Common myeloid progenitor, CD34-positive (primary cell): ENCODE measurements around the gene UBE2B. TPM values are rescaled to one million over a fixed set of nuclear protein-coding genes. Genes with fewer than 3 reads are reported as not detected.
"Not testable (repeated sequence)": the region's sequence is repeated elsewhere in the genome, so short reads cannot be mapped to it uniquely, and the experiment has no call there.

Experiments
- CTCF ChIA-PET: fragments of 350-600 bp; sonication (Branson Sonifier 250); formaldehyde crosslinking; loops from one replicate; lab custom pipeline; 2021; ENCODE audit warnings: antibody characterized with exemption; lab: Charles Lee
- POLR2A ChIA-PET: fragments of 350-600 bp; sonication (Branson Sonifier 250); formaldehyde crosslinking; loops from one replicate; lab custom pipeline; 2021; ENCODE audit warnings: antibody characterized with exemption; lab: Charles Lee
- DNase-seq, 3 donors: peaks; one replicate each; pipeline versions ENCODE4 v3.0.0 to v3.0.0-alpha.2; 2013
- H3K27ac ChIP-seq, 2 experiments: 1 replicate in 1 of 2; 2 replicates in 1 of 2; pipeline ENCODE4 v1.7.0; 2013; ENCODE audit warnings: inconsistent platforms in 2 of 2, low read length in 2 of 2, mild to moderate bottlenecking in 2 of 2, low read depth in 1 of 2, moderate library complexity in 1 of 2; ENCODE audit not compliant: severe bottlenecking in 2 of 2, insufficient read depth in 1 of 2, poor library complexity in 1 of 2
- H3K27me3 ChIP-seq, 5 experiments: replicated peaks in 2 of 5; 1 replicate in 3 of 5; 2 replicates in 2 of 5; pipeline versions ENCODE4 v1.6.1 to v1.7.0; 2013; ENCODE audit warnings: low read length in 4 of 5, mild to moderate bottlenecking in 2 of 5, moderate library complexity in 2 of 5, inconsistent platforms in 1 of 5; ENCODE audit not compliant: insufficient read depth in 5 of 5, control insufficient read depth in 4 of 5
- H3K36me3 ChIP-seq, 4 experiments: 1 replicate in 2 of 4; 2 replicates in 2 of 4; pipeline versions ENCODE4 v1.6.1 to v1.7.0; 2013; ENCODE audit warnings: low read length in 3 of 4, control low read depth in 1 of 4, mild to moderate bottlenecking in 1 of 4; ENCODE audit not compliant: control insufficient read depth in 4 of 4, insufficient read depth in 4 of 4
- H3K4me1 ChIP-seq, 4 experiments: 1 replicate in 3 of 4; 2 replicates in 1 of 4; pipeline versions ENCODE4 v1.6.1 to v1.7.1; 2013; ENCODE audit warnings: low read length in 3 of 4, mild to moderate bottlenecking in 3 of 4, control low read depth in 1 of 4, inconsistent platforms in 1 of 4, moderate library complexity in 1 of 4; ENCODE audit not compliant: control insufficient read depth in 4 of 4, insufficient read depth in 4 of 4; ENCODE audit errors: control extremely low read depth in 1 of 4
- H3K4me3 ChIP-seq, 7 experiments: 1 replicate in 4 of 7; 2 replicates in 3 of 7; pipeline versions ENCODE4 v1.5.1 to v1.7.0; 2013; ENCODE audit warnings: mild to moderate bottlenecking in 7 of 7, low read length in 6 of 7, moderate library complexity in 6 of 7, inconsistent platforms in 2 of 7, low read depth in 2 of 7, control low read depth in 1 of 7; ENCODE audit not compliant: insufficient read depth in 4 of 7, control insufficient read depth in 1 of 7; ENCODE audit errors: extremely low read depth in 1 of 7
- H3K9me3 ChIP-seq, 5 experiments: 1 replicate in 4 of 5; 2 replicates in 1 of 5; pipeline versions ENCODE4 v1.6.1 to v1.7.1; 2013; ENCODE audit warnings: low read length in 4 of 5, mild to moderate bottlenecking in 2 of 5, inconsistent platforms in 1 of 5, low read depth in 1 of 5, moderate library complexity in 1 of 5; ENCODE audit not compliant: control insufficient read depth in 4 of 5, insufficient read depth in 2 of 5; ENCODE audit errors: control extremely low read depth in 1 of 5
- WGBS: methylation state at CpG from one replicate; pipeline ENCODE4 v1.1.5; 2013; ENCODE audit not compliant: insufficient coverage; 5-methylcytosine and 5-hydroxymethylcytosine counted together
- polyA plus RNA-seq: library from polyadenylated mRNA; unstranded; fragments of 120-200 nt; gene quantifications from one replicate; pipeline ENCODE4 v1.2.1, GENCODE V29; 2013

UBE2B gene
- polyA plus RNA-seq = 104 TPM

- H3K27ac ChIP-seq = peak within 1 kb of the TSS; percentile 99
- no peaks in the 10 kb centered on the region for H3K9me3 ChIP-seq
- peaks cover 24 to 37% (median 31%) of the 10 kb centered on the region in 4 experiments for H3K4me1 ChIP-seq
- 0% methylated on average over 49 of the region's 74 CpGs for WGBS
- peak within 1 kb of the TSS; percentile 95 to 100 (median 98) for H3K4me3 ChIP-seq
- POLR2A ChIA-PET = interaction anchor here (0.6 to 1.2 kb wide), 4 partner anchors 28 to 156 kb away, joined by 3 to 4 read pairs (median 3); no protein-coding TSS in a partner anchor
- peaks cover 2 to 5% (median 4%) of the 10 kb centered on the region in 4 experiments for H3K36me3 ChIP-seq
- no peaks in the 10 kb centered on the region for H3K27me3 ChIP-seq
- DNase-seq = peak; percentile 100
- CTCF ChIA-PET = interaction anchor here (0.7 to 2.1 kb wide), 9 partner anchors 8 to 133 kb away, joined by 3 to 7 read pairs (median 4); no protein-coding TSS in a partner anchor
These were observed at the start of gene UBE2B for GRCh38 chr5:134370871-134371833. Gene UBE2B, plus strand, starts transcription at chr5:134371569. Its CDS starts 27 bp downstream, at chr5:134371596.

- ChIA-PET CTCF (interaction anchor here (0.9 kb wide), 1 partner anchor 44 kb away, joined by 3 read pairs; the partner anchor contains the start of gene UBE2B), POLR2A (no interaction called here)
- no peaks in the 10 kb centered on the region for H3K4me1 ChIP-seq
- H3K27ac ChIP-seq = no peak overlapping the region
- no peak for DNase-seq
- no peaks in the 10 kb centered on the region for H3K27me3 ChIP-seq
- H3K9me3 ChIP-seq = peaks cover 3 to 27% (median 10%) of the 10 kb centered on the region in 5 experiments
- H3K36me3 ChIP-seq = no peaks in the 10 kb centered on the region
- no peak overlapping the region for H3K4me3 ChIP-seq
These were observed 44.0 kb upstream of the UBE2B start for GRCh38 chr5:134327327-134327726.

- peaks cover 3 to 27% (median 10%) of the 10 kb centered on the region in 5 experiments for H3K9me3 ChIP-seq
- no peaks in the 10 kb centered on the region for H3K4me1 ChIP-seq
- POLR2A ChIA-PET = no interaction called here
- no peak overlapping the region for H3K4me3 ChIP-seq
- CTCF ChIA-PET = interaction anchor here (0.7 to 1.0 kb wide), 3 partner anchors 21 to 250 kb away, joined by 3 to 4 read pairs (median 3); no protein-coding TSS in a partner anchor
- no CpG with 5 or more reads among the region's 2 CpGs for WGBS
- peak in 2 of 3 donors; percentile 23 to 26 for DNase-seq
- no peaks in the 10 kb centered on the region for H3K36me3 ChIP-seq
- no peak overlapping the region for H3K27ac ChIP-seq
- H3K27me3 ChIP-seq = no peaks in the 10 kb centered on the region
These were observed 42.8 kb upstream of the UBE2B start for GRCh38 chr5:134328619-134329018.

- H3K27ac ChIP-seq, DNase-seq, POLR2A ChIA-PET, H3K4me1 ChIP-seq, H3K9me3 ChIP-seq, H3K4me3 ChIP-seq, CTCF ChIA-PET, H3K36me3 ChIP-seq, H3K27me3 ChIP-seq: not testable (repeated sequence)
- 97% methylated on average over 6 of the region's 6 CpGs for WGBS
These were observed 34.5 kb upstream of the UBE2B start for GRCh38 chr5:134336833-134337232.

- DNase-seq, H3K27ac ChIP-seq, H3K27me3 ChIP-seq, CTCF ChIA-PET, H3K4me1 ChIP-seq, POLR2A ChIA-PET, H3K9me3 ChIP-seq, H3K36me3 ChIP-seq, H3K4me3 ChIP-seq: not testable (repeated sequence)
- 89% methylated on average over 3 of the region's 3 CpGs for WGBS
These were observed 27.9 kb upstream of the UBE2B start for GRCh38 chr5:134343500-134343899.

- DNase-seq, H3K27me3 ChIP-seq, CTCF ChIA-PET, H3K4me3 ChIP-seq, H3K27ac ChIP-seq, H3K9me3 ChIP-seq, POLR2A ChIA-PET, H3K36me3 ChIP-seq, H3K4me1 ChIP-seq: not testable (repeated sequence)
- WGBS = 94% methylated on average over 3 of the region's 3 CpGs
These were observed 25.9 kb upstream of the UBE2B start for GRCh38 chr5:134345476-134345875.

GRCh38 chr5:134345996-134346395 lies 25.4 kb upstream of the UBE2B start:
- DNase-seq = no peak
- Histone ChIP-seq H3K9me3 (no peaks in the 10 kb centered on the region), H3K27ac (no peak overlapping the region), H3K4me3 (no peak overlapping the region), H3K36me3 (peaks cover 0 to 3% (median 0%) of the 10 kb centered on the region in 4 experiments), H3K27me3 (no peaks in the 10 kb centered on the region), H3K4me1 (no peaks in the 10 kb centered on the region)
- 100% methylated on average over 2 of the region's 2 CpGs for WGBS
- CTCF ChIA-PET = no interaction called here
- POLR2A ChIA-PET = no interaction called here
